Thymus (tissue), 11 donors: Measurements from ENCODE around the gene LRRC34. TPM values are rescaled to one million over a fixed set of nuclear protein-coding genes. Genes with fewer than 3 reads are reported as not detected.
A peak's percentile ranks its signal among the peaks of the same experiment; 100 is the strongest.

ENCODE experiments used
- DNase-seq, 9 donors: peaks; one replicate each; pipeline ENCODE4 v3.0.0-alpha.2; 2013; ENCODE audit warnings: low spot score in 9 of 9, low read depth in 6 of 9, missing footprints in 1 of 9
- H3K27ac ChIP-seq, 2 donors: one replicate each; pipeline ENCODE4 v1.5.1; 2013; ENCODE audit warnings: control low read depth in 1 of 2, low read depth in 1 of 2, low read length in 1 of 2, mild to moderate bottlenecking in 1 of 2, moderate library complexity in 1 of 2
- H3K27me3 ChIP-seq, 2 donors: one replicate each; pipeline ENCODE4 v1.5.1; 2013; ENCODE audit warnings: low read length in 1 of 2; ENCODE audit not compliant: control insufficient read depth in 2 of 2, insufficient read depth in 1 of 2
- H3K36me3 ChIP-seq, 2 donors: one replicate each; pipeline ENCODE4 v1.5.1; 2013; ENCODE audit warnings: low read length in 1 of 2, mild to moderate bottlenecking in 1 of 2, moderate library complexity in 1 of 2; ENCODE audit not compliant: control insufficient read depth in 2 of 2, insufficient read depth in 2 of 2
- H3K4me1 ChIP-seq, 2 donors: one replicate each; pipeline ENCODE4 v1.5.1; 2013; ENCODE audit warnings: low read length in 2 of 2; ENCODE audit not compliant: control insufficient read depth in 2 of 2, insufficient read depth in 2 of 2
- H3K4me3 ChIP-seq, 2 donors: one replicate each; pipeline ENCODE4 v1.5.1; 2013; ENCODE audit warnings: low read length in 2 of 2, control low read depth in 1 of 2, mild to moderate bottlenecking in 1 of 2
- H3K9me3 ChIP-seq, 2 donors: one replicate each; pipeline ENCODE4 v1.5.1; 2013; ENCODE audit warnings: low read length in 1 of 2, mild to moderate bottlenecking in 1 of 2; ENCODE audit not compliant: control insufficient read depth in 2 of 2, insufficient read depth in 1 of 2
- WGBS: extraction: QIAGEN DNeasy Blood & Tissue Kit; methylation state at CpG from one replicate; pipeline ENCODE4 v1.1.7; 2013; 5-methylcytosine and 5-hydroxymethylcytosine counted together
- polyA plus RNA-seq: library from polyadenylated mRNA; stranded (reverse); fragments of 200-250 nt; gene quantifications from one replicate; pipeline ENCODE4 v1.2.3, GENCODE V29; 2013
- total RNA-seq: library from RNA; stranded (reverse); fragments of 120-200 nt; gene quantifications from one replicate; pipeline ENCODE4 v1.2.4, GENCODE V29; 2013
- donor health status: healthy.

The LRRC34 gene
- total and polyA plus RNA-seq, 2 donors = 2.6 to 5.9 TPM

- DNase-seq = no peak
- Histone ChIP-seq H3K4me3 (peak overlapping the region; percentile 64 to 83), H3K27me3 (peaks cover 0 to 2% of the 10 kb centered on the region in 2 donors), H3K9me3 (no peaks in the 10 kb centered on the region), H3K4me1 (peaks cover 3 to 5% of the 10 kb centered on the region in 2 donors), H3K36me3 (peaks cover 5 to 25% of the 10 kb centered on the region in 2 donors), H3K27ac (peak overlapping the region in 1 of 2 donors; percentile 97)
- 78% methylated on average over 5 of the region's 5 CpGs for WGBS
These were observed 38.5 kb downstream of the LRRC34 start for GRCh38 chr3:169774186-169774585.

- peak; percentile 89 to 98 (median 93) for DNase-seq
- peaks cover 0 to 18% of the 10 kb centered on the region in 2 donors for H3K36me3 ChIP-seq
- peaks cover 3 to 5% of the 10 kb centered on the region in 2 donors for H3K4me1 ChIP-seq
- H3K27ac ChIP-seq = peak within 1 kb of the TSS; percentile 97 to 100
- WGBS = under 1% methylated on average over 61 of the region's 61 CpGs
- H3K27me3 ChIP-seq = peaks cover 0 to 2% of the 10 kb centered on the region in 2 donors
- no peaks in the 10 kb centered on the region for H3K9me3 ChIP-seq
- H3K4me3 ChIP-seq = peak within 1 kb of the TSS; percentile 64 to 83
These were observed 39.5 kb downstream of the LRRC34 start, which contains the start of gene MYNN for GRCh38 chr3:169772897-169773816. MYNN (plus strand) TSS chr3:169773396; CDS start chr3:169774296, 900 bp downstream.

- Histone ChIP-seq H3K36me3 (peaks cover 0 to 11% of the 10 kb centered on the region in 2 donors), H3K27me3 (peaks cover 0 to 2% of the 10 kb centered on the region in 2 donors), H3K4me3 (peak overlapping the region; percentile 64 to 83), H3K9me3 (no peaks in the 10 kb centered on the region), H3K27ac (peak overlapping the region; percentile 97 to 100), H3K4me1 (peaks cover 3 to 5% of the 10 kb centered on the region in 2 donors)
- peak in 5 of 9 donors; percentile 67 to 88 (median 72) for DNase-seq
- WGBS = under 1% methylated on average over 15 of the region's 15 CpGs
These were observed 40.3 kb downstream of the LRRC34 start for GRCh38 chr3:169772305-169772896.

- peak overlapping the region; percentile 97 to 100 for H3K27ac ChIP-seq
- peaks cover 3 to 5% of the 10 kb centered on the region in 2 donors for H3K4me1 ChIP-seq
- H3K27me3 ChIP-seq = peaks cover 0 to 2% of the 10 kb centered on the region in 2 donors
- peak overlapping the region; percentile 64 to 83 for H3K4me3 ChIP-seq
- no peaks in the 10 kb centered on the region for H3K9me3 ChIP-seq
- under 1% methylated on average over 27 of the region's 27 CpGs for WGBS
- peak; percentile 74 to 96 (median 92) for DNase-seq
- H3K36me3 ChIP-seq = peaks cover 0 to 6% of the 10 kb centered on the region in 2 donors
These were observed 41.0 kb downstream of the LRRC34 start for GRCh38 chr3:169771497-169772304.

GRCh38 chr3:169769287-169770181 lies 43.2 kb downstream of the LRRC34 start, which contains the start of gene ACTRT3:
ACTRT3 (minus strand) TSS chr3:169769561; CDS start chr3:169769520, 41 bp downstream.
- Histone ChIP-seq H3K4me1 (peaks cover 5 to 6% of the 10 kb centered on the region in 2 donors), H3K9me3 (no peaks in the 10 kb centered on the region), H3K36me3 (no peaks in the 10 kb centered on the region), H3K4me3 (peak within 1 kb of the TSS; percentile 61 to 75), H3K27me3 (peaks cover 0 to 2% of the 10 kb centered on the region in 2 donors), H3K27ac (peak within 1 kb of the TSS; percentile 78 to 87)
- 1% methylated on average over 51 of the region's 51 CpGs for WGBS
- peak in 6 of 9 donors; percentile 32 to 67 (median 44) for DNase-seq

GRCh38 chr3:169764882-169765612 lies 47.7 kb downstream of the LRRC34 start, which contains the start of gene TERC:
TERC (minus strand) TSS chr3:169765060.
- Histone ChIP-seq H3K36me3 (no peaks in the 10 kb centered on the region), H3K27ac (peak within 1 kb of the TSS; percentile 96 to 99), H3K4me1 (peaks cover 0 to 8% of the 10 kb centered on the region in 2 donors), H3K27me3 (peaks cover 0 to 2% of the 10 kb centered on the region in 2 donors), H3K4me3 (peak within 1 kb of the TSS; percentile 94 to 96), H3K9me3 (peaks cover 0 to 6% of the 10 kb centered on the region in 2 donors)
- WGBS = 11% methylated on average over 42 of the region's 42 CpGs
- DNase-seq = peak in 8 of 9 donors; percentile 50 to 92 (median 74)

GRCh38 chr3:169764312-169764881 lies 48.3 kb downstream of the LRRC34 start:
- DNase-seq = peak in 7 of 9 donors; percentile 51 to 84 (median 64)
- H3K27me3 ChIP-seq = peaks cover 0 to 2% of the 10 kb centered on the region in 2 donors
- peak overlapping the region; percentile 96 to 99 for H3K27ac ChIP-seq
- peaks cover under 1 to 8% of the 10 kb centered on the region in 2 donors for H3K4me1 ChIP-seq
- no peaks in the 10 kb centered on the region for H3K36me3 ChIP-seq
- H3K9me3 ChIP-seq = peaks cover 0 to 6% of the 10 kb centered on the region in 2 donors
- WGBS = under 1% methylated on average over 46 of the region's 46 CpGs
- H3K4me3 ChIP-seq = peak overlapping the region; percentile 94 to 96
